Colonic mucosa (tissue), 4 donors: ENCODE data around the gene COPG2. TPM values are rescaled to one million over a fixed set of nuclear protein-coding genes. Genes with fewer than 3 reads are reported as not detected.
"Not testable (repeated sequence)": the region's sequence is repeated elsewhere in the genome, so short reads cannot be mapped to it uniquely, and the experiment has no call there.

Source experiments
- DNase-seq: peaks from one replicate; pipeline ENCODE4 v3.0.0-alpha.2; 2020
- H3K27ac ChIP-seq: fragments of 200-600 bp; one replicate; pipeline ENCODE4 v1.8.0; 2021
- H3K27me3 ChIP-seq: fragments of 200-600 bp; one replicate; pipeline ENCODE4 v1.8.0; 2021
- H3K36me3 ChIP-seq: fragments of 200-600 bp; one replicate; pipeline ENCODE4 v1.8.0; 2021
- H3K4me1 ChIP-seq: fragments of 200-600 bp; one replicate; pipeline ENCODE4 v1.8.0; 2021; ENCODE audit warnings: mild to moderate bottlenecking
- H3K4me3 ChIP-seq: fragments of 200-600 bp; one replicate; pipeline ENCODE4 v1.8.0; 2021
- H3K9ac ChIP-seq, 2 donors: one replicate each; pipeline ENCODE4 v1.7.0; 2013; ENCODE audit warnings: control low read depth in 2 of 2, low read depth in 2 of 2, low read length in 2 of 2
- H3K9me3 ChIP-seq: fragments of 200-600 bp; one replicate; pipeline ENCODE4 v1.8.0; 2021
- CTCF ChIP-seq: fragments of 200-600 bp; IDR thresholded peaks from one replicate; pipeline ENCODE4 v1.8.0; 2022; ENCODE audit warnings: antibody characterized with exemption, mild to moderate bottlenecking
- intact Hi-C: fragments of 100-400 bp; cut with DNase I; formaldehyde crosslinking; loops from one replicate; pipeline ENCODE4 v1.14.1; 2022
- total RNA-seq, 2 donors: library from RNA; stranded (reverse); fragmentation: NEBNext Ultra II Directional in 1 of 2; extraction: Animal tissue kit (Norgen Biotek cat#: 25700) in 1 of 2; gene quantifications; one replicate each; pipeline ENCODE4 v1.2.1, GENCODE V29; 2021
- donor health status: healthy.
- donor health status: DM: no; HTN: no; CAD: no.
- donor health status: DM: no; HTN: no; CAD: no.

COPG2 gene
- total RNA-seq, 2 donors from 2014 or later: 19.1 to 24.2 TPM

DNA sequence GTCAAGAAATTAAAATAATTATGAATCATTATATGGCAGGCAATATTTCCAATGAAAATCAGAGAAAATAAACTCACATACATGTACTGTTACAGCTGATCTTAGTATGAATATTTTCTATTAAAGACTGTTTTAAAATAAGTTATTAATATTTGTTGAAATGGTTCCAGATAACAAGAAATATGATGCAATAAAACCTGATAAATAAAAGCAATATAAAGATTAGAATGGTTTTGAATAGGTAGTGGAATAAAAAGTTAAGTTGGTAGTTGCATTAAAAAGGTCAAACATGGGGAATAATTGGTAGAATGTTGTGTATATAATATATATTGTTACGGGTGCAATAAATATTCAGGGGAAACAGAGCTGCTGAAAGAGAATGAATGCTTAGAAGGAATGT lies 124.2 kb downstream of the COPG2 start:
- Histone ChIP-seq H3K9ac (no peak overlapping the region), H3K27ac (no peak overlapping the region), H3K9me3 (no peaks in the 10 kb centered on the region), H3K4me1 (no peaks in the 10 kb centered on the region), H3K4me3 (no peak overlapping the region), H3K36me3 (no peaks in the 10 kb centered on the region), H3K27me3 (no peaks in the 10 kb centered on the region)
- intact Hi-C loops: no loop called here
- TF ChIP-seq CTCF: no peak
- no peak for DNase-seq

- Histone ChIP-seq H3K27me3 (no peaks in the 10 kb centered on the region), H3K4me3 (no peak overlapping the region), H3K36me3 (no peaks in the 10 kb centered on the region), H3K4me1 (no peaks in the 10 kb centered on the region), H3K9me3 (no peaks in the 10 kb centered on the region), H3K27ac (no peak overlapping the region), H3K9ac (no peak overlapping the region)
- no peak for DNase-seq
- no peak for TF ChIP-seq CTCF
- intact Hi-C loops: no loop called here
Measured at GRCh38 chr7:130543487-130544010, 125.0 kb downstream of the COPG2 start.

GRCh38 chr7:130542297-130542696 lies 126.3 kb downstream of the COPG2 start:
- H3K9ac ChIP-seq, H3K4me1 ChIP-seq, intact Hi-C loops, H3K27ac ChIP-seq, H3K4me3 ChIP-seq, H3K36me3 ChIP-seq, H3K27me3 ChIP-seq, H3K9me3 ChIP-seq, DNase-seq: not testable (repeated sequence)

GRCh38 chr7:130541287-130541686 lies 127.3 kb downstream of the COPG2 start:
- H3K4me3 ChIP-seq, H3K9me3 ChIP-seq, DNase-seq, intact Hi-C loops, H3K4me1 ChIP-seq, H3K27ac ChIP-seq, H3K36me3 ChIP-seq, H3K27me3 ChIP-seq, H3K9ac ChIP-seq: not testable (repeated sequence)

DNA sequence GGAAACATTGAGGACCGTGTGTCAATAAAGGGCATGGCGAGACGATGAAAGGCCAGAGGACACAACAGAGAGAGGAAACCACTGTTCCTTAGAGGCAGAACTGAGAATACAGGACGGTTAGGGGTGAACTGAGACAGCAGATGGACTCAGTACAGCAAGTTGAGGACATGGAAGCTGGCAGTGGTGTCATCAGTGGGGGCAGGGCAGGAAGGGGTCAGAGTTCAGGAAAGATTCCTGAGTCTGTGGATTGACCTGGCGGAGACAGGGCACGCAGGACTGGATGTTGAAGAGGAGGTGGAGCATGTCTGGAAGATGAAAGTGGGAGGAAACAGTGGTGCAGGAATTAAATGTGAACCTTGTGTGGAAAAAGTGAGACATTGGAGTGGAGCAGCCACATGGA lies 130.7 kb downstream of the COPG2 start:
- H3K27me3 ChIP-seq, H3K36me3 ChIP-seq, H3K4me3 ChIP-seq, H3K4me1 ChIP-seq, H3K9me3 ChIP-seq, H3K9ac ChIP-seq, DNase-seq, intact Hi-C loops, H3K27ac ChIP-seq: not testable (repeated sequence)

GRCh38 chr7:130529417-130529816 lies 139.1 kb downstream of the COPG2 start:
- Histone ChIP-seq H3K9ac (no peak overlapping the region), H3K4me1 (no peaks in the 10 kb centered on the region), H3K27me3 (no peaks in the 10 kb centered on the region), H3K36me3 (no peaks in the 10 kb centered on the region), H3K27ac (no peak overlapping the region), H3K4me3 (no peak overlapping the region), H3K9me3 (no peaks in the 10 kb centered on the region)
- intact Hi-C loops: no loop called here
- TF ChIP-seq CTCF: no peak
- no peak for DNase-seq

DNA sequence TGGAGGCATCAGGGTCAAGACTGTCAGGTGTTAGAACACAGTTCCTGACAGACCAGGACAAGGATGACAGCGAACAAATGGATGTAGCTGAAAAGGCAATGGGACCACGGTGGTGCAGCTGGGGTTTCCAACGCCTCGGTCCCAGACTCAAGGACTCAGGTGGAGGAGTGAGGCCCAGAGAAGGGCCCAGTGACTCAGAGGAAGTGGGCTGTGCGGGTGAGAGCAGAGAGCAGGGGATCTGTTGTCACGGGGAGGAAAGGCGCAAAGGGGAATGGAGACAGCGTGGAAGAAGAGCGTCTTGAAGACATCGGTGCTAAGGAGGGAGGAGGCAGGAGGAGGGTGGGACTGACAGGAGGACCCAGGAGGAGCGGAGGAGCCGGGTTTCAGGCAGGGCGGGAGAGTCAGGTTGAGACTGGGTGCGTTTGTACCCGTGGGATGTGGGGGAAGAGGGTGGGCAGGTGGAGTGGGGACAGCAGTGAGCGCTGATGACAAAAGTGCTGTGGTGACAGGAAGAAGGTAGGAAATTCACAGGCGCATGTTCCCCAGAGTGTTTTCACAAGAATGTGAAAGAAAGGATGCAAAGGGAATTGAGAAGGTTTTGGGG lies 140.7 kb downstream of the COPG2 start:
- H3K27ac ChIP-seq, H3K9me3 ChIP-seq, intact Hi-C loops, DNase-seq, H3K4me1 ChIP-seq, H3K9ac ChIP-seq, H3K27me3 ChIP-seq, H3K4me3 ChIP-seq, H3K36me3 ChIP-seq: not testable (repeated sequence)
